ENCODE measurements around the gene TANGO6.

DNA sequence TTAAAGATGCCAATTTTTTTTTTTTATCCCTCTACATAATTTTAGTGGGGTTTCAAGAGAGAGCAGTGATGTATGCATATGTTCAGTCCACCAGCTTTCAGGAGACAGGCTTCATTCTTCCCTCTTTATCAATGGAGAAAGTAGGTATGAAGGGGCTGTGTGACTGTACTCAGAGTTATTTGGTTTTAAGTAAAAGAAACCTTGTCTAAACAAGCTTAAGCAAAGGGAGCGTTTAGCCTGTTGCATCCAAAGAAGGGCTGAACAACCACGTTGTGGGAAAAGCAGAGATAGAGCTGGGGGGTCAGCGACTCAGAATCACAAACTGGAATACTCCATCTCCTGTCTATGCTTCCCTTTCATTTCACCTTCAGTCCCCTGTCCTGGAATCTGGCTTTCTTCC, 211.7 kb downstream of the TANGO6 start:
- TF ChIP-seq POLR2A (IDR thresholded peaks at IDR 0.05), result no peak
- TF ChIP-seq, protein P1, sequence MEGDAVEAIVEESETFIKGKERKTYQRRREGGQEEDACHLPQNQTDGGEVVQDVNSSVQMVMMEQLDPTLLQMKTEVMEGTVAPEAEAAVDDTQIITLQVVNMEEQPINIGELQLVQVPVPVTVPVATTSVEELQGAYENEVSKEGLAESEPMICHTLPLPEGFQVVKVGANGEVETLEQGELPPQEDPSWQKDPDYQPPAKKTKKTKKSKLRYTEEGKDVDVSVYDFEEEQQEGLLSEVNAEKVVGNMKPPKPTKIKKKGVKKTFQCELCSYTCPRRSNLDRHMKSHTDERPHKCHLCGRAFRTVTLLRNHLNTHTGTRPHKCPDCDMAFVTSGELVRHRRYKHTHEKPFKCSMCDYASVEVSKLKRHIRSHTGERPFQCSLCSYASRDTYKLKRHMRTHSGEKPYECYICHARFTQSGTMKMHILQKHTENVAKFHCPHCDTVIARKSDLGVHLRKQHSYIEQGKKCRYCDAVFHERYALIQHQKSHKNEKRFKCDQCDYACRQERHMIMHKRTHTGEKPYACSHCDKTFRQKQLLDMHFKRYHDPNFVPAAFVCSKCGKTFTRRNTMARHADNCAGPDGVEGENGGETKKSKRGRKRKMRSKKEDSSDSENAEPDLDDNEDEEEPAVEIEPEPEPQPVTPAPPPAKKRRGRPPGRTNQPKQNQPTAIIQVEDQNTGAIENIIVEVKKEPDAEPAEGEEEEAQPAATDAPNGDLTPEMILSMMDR (IDR thresholded peaks at IDR 0.05), result no peak
